GM12873 (cell line): ENCODE data around the gene VSTM2B.

Experiments
- TF ChIP-seq, protein P1 (sequence below): IDR thresholded peaks from 2 replicates; pipeline ENCODE4 v1.5.1; 2012; ENCODE audit warnings: low read depth, mild to moderate bottlenecking, moderate library complexity, low read length, control low read depth; ENCODE audit not compliant: insufficient read depth; ENCODE audit errors: missing control alignments

The VSTM2B gene

GRCh38 chr19:29525901-29526729 is at the start of gene VSTM2B:
Gene VSTM2B, plus strand, starts transcription at chr19:29525994. Its CDS starts 590 bp downstream, at chr19:29526584.
- TF ChIP-seq, protein P1, sequence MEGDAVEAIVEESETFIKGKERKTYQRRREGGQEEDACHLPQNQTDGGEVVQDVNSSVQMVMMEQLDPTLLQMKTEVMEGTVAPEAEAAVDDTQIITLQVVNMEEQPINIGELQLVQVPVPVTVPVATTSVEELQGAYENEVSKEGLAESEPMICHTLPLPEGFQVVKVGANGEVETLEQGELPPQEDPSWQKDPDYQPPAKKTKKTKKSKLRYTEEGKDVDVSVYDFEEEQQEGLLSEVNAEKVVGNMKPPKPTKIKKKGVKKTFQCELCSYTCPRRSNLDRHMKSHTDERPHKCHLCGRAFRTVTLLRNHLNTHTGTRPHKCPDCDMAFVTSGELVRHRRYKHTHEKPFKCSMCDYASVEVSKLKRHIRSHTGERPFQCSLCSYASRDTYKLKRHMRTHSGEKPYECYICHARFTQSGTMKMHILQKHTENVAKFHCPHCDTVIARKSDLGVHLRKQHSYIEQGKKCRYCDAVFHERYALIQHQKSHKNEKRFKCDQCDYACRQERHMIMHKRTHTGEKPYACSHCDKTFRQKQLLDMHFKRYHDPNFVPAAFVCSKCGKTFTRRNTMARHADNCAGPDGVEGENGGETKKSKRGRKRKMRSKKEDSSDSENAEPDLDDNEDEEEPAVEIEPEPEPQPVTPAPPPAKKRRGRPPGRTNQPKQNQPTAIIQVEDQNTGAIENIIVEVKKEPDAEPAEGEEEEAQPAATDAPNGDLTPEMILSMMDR, result no peak

GRCh38 chr19:29476528-29476927 is 49.3 kb upstream of the VSTM2B start:
- TF ChIP-seq, protein P1, result no peak

DNA sequence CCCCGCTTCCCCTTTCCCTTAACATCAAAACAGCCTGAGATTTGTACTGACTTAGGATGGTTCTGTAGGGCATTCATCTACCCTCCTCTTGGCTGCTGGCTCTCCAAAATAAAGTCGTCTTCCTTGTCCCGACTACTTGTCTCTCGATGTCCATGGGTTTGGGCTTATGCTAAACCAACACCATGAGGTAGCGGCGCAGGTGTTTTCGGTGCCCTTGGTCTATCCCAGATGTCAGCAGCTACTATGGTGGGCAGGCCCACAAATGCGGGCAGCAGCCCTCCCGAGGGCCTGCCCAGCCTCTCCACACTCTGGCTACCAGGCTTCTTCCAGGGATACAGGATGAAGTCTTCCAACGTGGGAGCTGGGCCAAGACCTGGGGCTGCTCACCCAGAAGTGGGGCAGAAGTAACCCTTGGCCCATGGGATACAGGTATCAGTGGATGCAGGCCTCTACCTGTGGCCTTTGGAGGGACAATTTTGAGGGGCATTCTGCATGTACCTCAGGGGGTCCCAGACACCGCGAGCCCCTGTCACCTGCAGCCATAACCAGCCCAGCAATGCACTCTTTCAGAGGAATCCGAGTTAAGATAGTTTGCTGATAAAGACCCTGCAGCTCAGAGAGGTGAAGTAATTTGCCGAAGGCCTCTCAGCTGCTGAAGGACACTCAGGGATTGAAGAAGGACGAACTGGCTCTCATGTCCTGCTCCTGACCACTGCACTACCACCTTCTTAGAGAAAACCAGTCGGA is 47.8 kb upstream of the VSTM2B start:
- TF ChIP-seq, protein P1, result no peak

GRCh38 chr19:29478578-29479565 is 46.9 kb upstream of the VSTM2B start:
- TF ChIP-seq, protein P1, result peak; percentile 62

DNA sequence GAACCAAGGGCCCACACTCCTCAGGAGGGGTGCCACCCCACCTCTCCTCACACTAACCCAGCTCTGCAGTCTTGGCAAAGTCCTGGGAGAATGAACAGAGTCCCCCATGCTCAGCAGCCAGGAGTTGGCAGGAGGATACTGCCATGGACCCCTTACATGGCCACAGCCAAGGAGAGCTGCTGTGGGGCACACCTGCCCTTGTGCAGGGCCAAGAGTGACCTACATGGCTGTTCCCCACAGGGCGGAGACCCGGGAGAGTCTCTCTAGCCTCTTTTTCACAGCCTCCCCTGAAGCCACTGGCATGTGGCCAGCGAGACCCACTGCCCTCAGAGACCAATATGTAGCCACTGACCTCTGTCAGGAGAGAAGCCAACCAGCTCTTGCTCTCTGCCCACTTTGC is 45.9 kb upstream of the VSTM2B start:
- TF ChIP-seq, protein P1, result no peak

DNA sequence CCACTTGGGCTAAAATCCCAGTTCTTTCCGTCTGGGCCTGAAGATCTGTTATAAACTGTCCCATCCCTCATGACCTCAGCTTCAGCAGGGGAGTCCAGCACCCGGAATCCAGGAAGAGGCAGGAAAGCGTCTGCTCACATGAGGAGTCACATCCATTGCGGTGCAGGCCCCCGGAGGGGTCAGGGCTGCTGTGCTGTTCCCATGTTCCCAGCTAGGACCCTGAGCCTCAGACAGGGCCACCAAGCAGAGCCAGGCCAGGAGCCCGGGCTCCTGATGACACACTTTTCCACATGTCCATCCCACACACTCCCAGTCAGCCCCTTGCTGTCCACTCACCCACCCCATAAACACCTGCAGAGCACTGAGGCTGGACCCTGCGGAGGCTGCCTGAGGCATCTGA is 45.3 kb upstream of the VSTM2B start:
- TF ChIP-seq, protein P1, result no peak
